HEK293 (cell line): ENCODE data around the gene EPHA2.

Experiments used
- CTCF ChIA-PET: fragments of 350-600 bp; formaldehyde crosslinking; extraction: SDS; loops from one replicate; lab custom pipeline; 2021; ENCODE audit warnings: antibody characterized with exemption; lab: Yijun Ruan, JAX
- POLR2A ChIA-PET: fragments of 300-600 bp; formaldehyde crosslinking; extraction: SDS; loops from one replicate; lab custom pipeline; 2020; ENCODE audit warnings: antibody characterized with exemption, inconsistent platforms; lab: Yijun Ruan, JAX
- H3K27ac ChIP-seq: fragments of 200-500 bp; sonication (Bioruptor generic); 2 replicates; pipeline ENCODE4 v1.5.1; 2014; ENCODE audit warnings: low read depth, low read length, control low read depth, inconsistent platforms; ENCODE audit errors: extremely low read depth
- H3K36me3 ChIP-seq, 2 experiments: fragments of 200-500 bp in 1 of 2; sonication (Bioruptor generic) in 1 of 2; 1 replicate in 1 of 2; 2 replicates in 1 of 2; pipeline ENCODE4 v1.5.1; 2014 to 2017; ENCODE audit warnings: inconsistent platforms in 2 of 2, low read length in 2 of 2; ENCODE audit not compliant: control insufficient read depth in 2 of 2, insufficient read depth in 1 of 2
- H3K4me1 ChIP-seq: fragments of 200-500 bp; sonication (Bioruptor generic); 2 replicates; pipeline ENCODE4 v1.5.1; 2014; ENCODE audit warnings: mild to moderate bottlenecking, low read length, inconsistent platforms; ENCODE audit not compliant: control insufficient read depth, insufficient read depth
- H3K4me3 ChIP-seq: 2 replicates; pipeline ENCODE4 v1.5.1; 2011; ENCODE audit warnings: low read depth, mild to moderate bottlenecking, control low read depth, low read length, moderate library complexity
- H3K9me3 ChIP-seq: fragments of 200-500 bp; sonication (Bioruptor generic); 2 replicates; pipeline ENCODE4 v1.5.1; 2014; ENCODE audit warnings: low read depth, low read length, inconsistent platforms; ENCODE audit not compliant: control insufficient read depth, insufficient read depth
- CTCF ChIP-seq: fragments of 450-650 bp; formaldehyde crosslinking; IDR thresholded peaks from 2 replicates; pipeline ENCODE4 v1.5.1; 2016; ENCODE audit warnings: missing biosample characterization, missing genetic modification characterization
- HOXA7 ChIP-seq: sonication (generic); formaldehyde crosslinking; IDR thresholded peaks from 2 replicates; pipeline ENCODE4 v1.8.1; 2022; ENCODE audit warnings: missing genetic modification reagents, borderline replicate concordance
- HOXD13 ChIP-seq: sonication (generic); formaldehyde crosslinking; IDR thresholded peaks from 2 replicates; pipeline ENCODE4 v1.8.0; 2022; ENCODE audit warnings: missing genetic modification reagents, borderline replicate concordance
- KLF17 ChIP-seq: fragments of 450-650 bp; formaldehyde crosslinking; IDR thresholded peaks from 2 replicates; pipeline ENCODE4 v1.5.1; 2016; ENCODE audit warnings: missing biosample characterization, missing genetic modification characterization
- PATZ1 ChIP-seq: fragments of 450-650 bp; formaldehyde crosslinking; IDR thresholded peaks from 2 replicates; pipeline ENCODE4 v1.5.1; 2016; ENCODE audit warnings: missing biosample characterization, missing genetic modification characterization
- SCRT2 ChIP-seq: fragments of 450-650 bp; formaldehyde crosslinking; IDR thresholded peaks from 2 replicates; pipeline ENCODE4 v1.5.1; 2016; ENCODE audit warnings: missing biosample characterization, missing genetic modification characterization
- SP3 ChIP-seq: fragments of 450-650 bp; formaldehyde crosslinking; IDR thresholded peaks from 2 replicates; pipeline ENCODE4 v1.5.1; 2016; ENCODE audit warnings: missing biosample characterization, missing genetic modification characterization
- SP7 ChIP-seq: fragments of 450-650 bp; formaldehyde crosslinking; IDR thresholded peaks from 2 replicates; pipeline ENCODE4 v1.5.1; 2016; ENCODE audit warnings: missing biosample characterization, missing genetic modification characterization
- ZBTB10 ChIP-seq: fragments of 450-650 bp; formaldehyde crosslinking; IDR thresholded peaks from 2 replicates; pipeline ENCODE4 v1.5.1; 2016; ENCODE audit warnings: missing biosample characterization, missing genetic modification characterization
- ZBTB17 ChIP-seq: fragments of 450-650 bp; formaldehyde crosslinking; IDR thresholded peaks from 2 replicates; pipeline ENCODE4 v1.5.1; 2016; ENCODE audit warnings: missing biosample characterization, missing genetic modification characterization
- ZFHX2 ChIP-seq: fragments of 450-650 bp; formaldehyde crosslinking; conservative IDR thresholded peaks from 2 replicates; pipeline ENCODE4 v1.5.1; 2016; ENCODE audit warnings: missing biosample characterization, missing genetic modification characterization
- ZIC2 ChIP-seq: fragments of 450-650 bp; formaldehyde crosslinking; IDR thresholded peaks from 2 replicates; pipeline ENCODE4 v1.5.1; 2016; ENCODE audit warnings: missing biosample characterization, missing genetic modification characterization
- ZNF10 ChIP-seq: fragments of 450-650 bp; formaldehyde crosslinking; IDR thresholded peaks from 2 replicates; pipeline ENCODE4 v1.5.1; 2017; ENCODE audit warnings: missing biosample characterization, missing genetic modification characterization
- ZNF121 ChIP-seq: fragments of 450-650 bp; formaldehyde crosslinking; IDR thresholded peaks from 2 replicates; pipeline ENCODE4 v1.5.1; 2016; ENCODE audit warnings: missing biosample characterization, missing genetic modification characterization
- ZNF16 ChIP-seq: fragments of 450-650 bp; formaldehyde crosslinking; IDR thresholded peaks from 2 replicates; pipeline ENCODE4 v1.5.1; 2016; ENCODE audit warnings: low read depth, missing biosample characterization, missing genetic modification characterization
- ZNF514 ChIP-seq: fragments of 450-650 bp; formaldehyde crosslinking; IDR thresholded peaks from 2 replicates; pipeline ENCODE4 v1.5.1; 2016; ENCODE audit warnings: missing biosample characterization, missing genetic modification characterization
- ZNF580 ChIP-seq: fragments of 450-650 bp; formaldehyde crosslinking; IDR thresholded peaks from 2 replicates; pipeline ENCODE4 v1.5.1; 2016; ENCODE audit warnings: missing biosample characterization, missing genetic modification characterization
- ZNF623 ChIP-seq: fragments of 450-650 bp; formaldehyde crosslinking; IDR thresholded peaks from 2 replicates; pipeline ENCODE4 v1.5.1; 2016; ENCODE audit warnings: missing biosample characterization, missing genetic modification characterization
- TF ChIP-seq, protein P1 (sequence below): fragments of 450-650 bp; formaldehyde crosslinking; IDR thresholded peaks from 2 replicates; pipeline ENCODE4 v1.5.1; 2016; ENCODE audit warnings: missing biosample characterization, missing genetic modification characterization
- TF ChIP-seq, protein P2 (sequence below): fragments of 450-650 bp; formaldehyde crosslinking; IDR thresholded peaks from 2 replicates; pipeline ENCODE4 v1.5.1; 2017; ENCODE audit warnings: missing biosample characterization, mild to moderate bottlenecking, missing genetic modification characterization, moderate library complexity

Gene EPHA2

GRCh38 chr1:16082283-16083038 is 73.4 kb downstream of the EPHA2 start:
- H3K9me3 ChIP-seq = no peaks in the 10 kb centered on the region
- no peak overlapping the region for H3K27ac ChIP-seq
- ChIA-PET POLR2A (interaction anchor here (0.7 to 3.0 kb wide), 8 partner anchors 31 to 307 kb away, joined by 3 to 9 read pairs (median 4); no protein-coding TSS in a partner anchor), CTCF (interaction anchor here (0.5 to 9.7 kb wide), 46 partner anchors 9 to 539 kb away, joined by 3 to 427 read pairs (median 5); partner anchors contain the start of genes EPHA2 and FAM131C)
- no peaks in the 10 kb centered on the region for H3K4me1 ChIP-seq
- no peak overlapping the region for H3K4me3 ChIP-seq
- H3K36me3 ChIP-seq = no peaks in the 10 kb centered on the region
- no peak for TF ChIP-seq ZNF580
- no peak for TF ChIP-seq ZNF623 (tag by site-specific recombination)
- TF ChIP-seq ZNF514 (tag by site-specific recombination) = no peak
- TF ChIP-seq PATZ1 = 0 out of 2 replicates have a peak, but pooled peaks have one; percentile 27
- TF ChIP-seq, protein P1, sequence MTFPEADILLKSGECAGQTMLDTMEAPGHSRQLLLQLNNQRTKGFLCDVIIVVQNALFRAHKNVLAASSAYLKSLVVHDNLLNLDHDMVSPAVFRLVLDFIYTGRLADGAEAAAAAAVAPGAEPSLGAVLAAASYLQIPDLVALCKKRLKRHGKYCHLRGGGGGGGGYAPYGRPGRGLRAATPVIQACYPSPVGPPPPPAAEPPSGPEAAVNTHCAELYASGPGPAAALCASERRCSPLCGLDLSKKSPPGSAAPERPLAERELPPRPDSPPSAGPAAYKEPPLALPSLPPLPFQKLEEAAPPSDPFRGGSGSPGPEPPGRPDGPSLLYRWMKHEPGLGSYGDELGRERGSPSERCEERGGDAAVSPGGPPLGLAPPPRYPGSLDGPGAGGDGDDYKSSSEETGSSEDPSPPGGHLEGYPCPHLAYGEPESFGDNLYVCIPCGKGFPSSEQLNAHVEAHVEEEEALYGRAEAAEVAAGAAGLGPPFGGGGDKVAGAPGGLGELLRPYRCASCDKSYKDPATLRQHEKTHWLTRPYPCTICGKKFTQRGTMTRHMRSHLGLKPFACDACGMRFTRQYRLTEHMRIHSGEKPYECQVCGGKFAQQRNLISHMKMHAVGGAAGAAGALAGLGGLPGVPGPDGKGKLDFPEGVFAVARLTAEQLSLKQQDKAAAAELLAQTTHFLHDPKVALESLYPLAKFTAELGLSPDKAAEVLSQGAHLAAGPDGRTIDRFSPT (tag by site-specific recombination) = no peak
- no peak for TF ChIP-seq ZFHX2
- TF ChIP-seq ZNF10 (tag by site-specific recombination) = no peak
- no peak for TF ChIP-seq SP3 (tag by site-specific recombination)
- TF ChIP-seq ZIC2 (tag by site-specific recombination) = 0 out of 2 replicates have a peak, but pooled peaks have one; percentile 11
- TF ChIP-seq KLF17 (tag by site-specific recombination) = 0 out of 2 replicates have a peak, but pooled peaks have one; percentile 45
- no peak for TF ChIP-seq HOXD13 (CRISPR knock-in tag)
- 0 out of 2 replicates have a peak, but pooled peaks have one; percentile 28 for TF ChIP-seq ZBTB17 (tag by site-specific recombination)
- no peak for TF ChIP-seq ZBTB10 (tag by site-specific recombination)
- no peak for TF ChIP-seq SCRT2
- TF ChIP-seq ZNF121 (tag by site-specific recombination) = no peak
- TF ChIP-seq CTCF = peak; percentile 83
- peak; percentile 36; the same call in 1 of the 2 replicates for TF ChIP-seq SP7 (tag by site-specific recombination)
- TF ChIP-seq, protein P2, sequence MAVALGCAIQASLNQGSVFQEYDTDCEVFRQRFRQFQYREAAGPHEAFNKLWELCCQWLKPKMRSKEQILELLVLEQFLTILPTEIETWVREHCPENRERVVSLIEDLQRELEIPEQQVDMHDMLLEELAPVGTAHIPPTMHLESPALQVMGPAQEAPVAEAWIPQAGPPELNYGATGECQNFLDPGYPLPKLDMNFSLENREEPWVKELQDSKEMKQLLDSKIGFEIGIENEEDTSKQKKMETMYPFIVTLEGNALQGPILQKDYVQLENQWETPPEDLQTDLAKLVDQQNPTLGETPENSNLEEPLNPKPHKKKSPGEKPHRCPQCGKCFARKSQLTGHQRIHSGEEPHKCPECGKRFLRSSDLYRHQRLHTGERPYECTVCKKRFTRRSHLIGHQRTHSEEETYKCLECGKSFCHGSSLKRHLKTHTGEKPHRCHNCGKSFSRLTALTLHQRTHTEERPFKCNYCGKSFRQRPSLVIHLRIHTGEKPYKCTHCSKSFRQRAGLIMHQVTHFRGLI (tag by site-specific recombination) = 0 out of 2 replicates have a peak, but pooled peaks have one; percentile 14
- TF ChIP-seq HOXA7 (CRISPR knock-in tag) = no peak
- peak; percentile 78 for TF ChIP-seq ZNF16 (tag by site-specific recombination)
